HCT116 (cell line): ENCODE measurements around the gene ZKSCAN7.

Source experiments
- EZH2 ChIP-seq: fragments of 200-600 bp; sonication (generic); IDR thresholded peaks from 2 replicates; pipeline ENCODE4 v1.6.1; 2017; ENCODE audit warnings: antibody characterized with exemption, mixed run types
- YY1 ChIP-seq: IDR thresholded peaks from 2 replicates; pipeline ENCODE4 v1.6.1; 2011; ENCODE audit warnings: low read length, low read depth, moderate library complexity, mild to moderate bottlenecking; ENCODE audit not compliant: insufficient replicate concordance; ENCODE audit errors: extremely low read depth

DNA sequence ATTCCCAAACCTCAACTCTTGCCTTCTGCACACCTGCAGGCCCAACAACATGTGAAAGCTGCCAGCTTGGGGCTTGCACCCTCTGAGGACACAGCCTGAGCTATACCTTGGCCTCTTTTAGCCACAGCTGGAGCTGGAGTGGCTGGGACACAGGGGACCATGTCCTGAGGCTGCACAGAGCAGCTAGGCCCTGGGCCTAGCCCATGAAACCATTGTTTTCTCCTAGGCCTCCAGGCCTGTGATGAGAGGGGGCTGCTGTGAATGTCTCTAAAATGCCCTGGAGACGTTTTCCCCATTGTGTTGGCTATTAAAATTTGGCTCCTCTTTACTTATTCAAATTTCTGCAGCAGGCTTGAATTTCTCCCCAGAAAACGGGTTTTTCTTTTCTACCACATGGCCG is 7.2 kb downstream of the ZKSCAN7 start:
- TF ChIP-seq YY1: no peak
- TF ChIP-seq EZH2: no peak
